Measurements from ENCODE around the gene PSPH. TPM values are rescaled to one million over a fixed set of nuclear protein-coding genes. Genes with fewer than 3 reads are reported as not detected.
A peak's percentile ranks its signal among the peaks of the same experiment; 100 is the strongest.
"Not testable (repeated sequence)": the region's sequence is repeated elsewhere in the genome, so short reads cannot be mapped to it uniquely, and the experiment has no call there.

PSPH gene
- polyA plus RNA-seq, 4 donors: 2.7 to 88.4 (median 16.6) TPM

DNA sequence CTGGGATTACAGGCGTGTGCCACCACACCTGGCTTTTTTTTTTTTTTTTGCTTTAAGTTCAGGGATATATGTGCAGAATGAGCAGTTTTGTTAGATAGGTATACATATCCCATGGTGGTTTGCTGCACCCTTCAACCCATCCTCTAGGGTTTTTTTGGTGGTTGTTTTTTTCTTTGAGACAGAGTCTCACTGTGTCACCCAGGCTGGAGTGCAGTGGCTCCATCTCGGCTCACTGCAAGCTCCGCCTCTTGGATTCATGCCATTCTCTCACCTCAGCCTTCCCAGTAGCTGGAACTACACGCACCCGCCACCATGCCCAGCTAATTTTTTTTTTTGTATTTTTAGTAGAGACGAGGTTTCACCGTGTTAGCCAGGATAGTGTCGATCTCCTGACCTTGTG lies 2.5 kb downstream of the PSPH start:
- H3K27me3 ChIP-seq (ENCODE audit: control insufficient read depth in 3 of 3, insufficient read depth in 3 of 3, low read length in 3 of 3); H3K9me3 ChIP-seq (ENCODE audit: control insufficient read depth in 2 of 2, insufficient read depth in 1 of 2, low read depth in 1 of 2, low read length in 1 of 2); H3K4me3 ChIP-seq (ENCODE audit: low read depth in 1 of 3, low read length in 3 of 3); FAIRE-seq: not testable (repeated sequence)
- H3K27ac ChIP-seq (ENCODE audit: low read depth in 1 of 3, low read length in 2 of 3): peak overlapping the region in 1 of 3 donors; percentile 83
- H3K4me1 ChIP-seq (ENCODE audit: control insufficient read depth in 3 of 3, insufficient read depth in 2 of 3, low read depth in 1 of 3, low read length in 2 of 3): peaks cover 0 to 30% (median 6%) of the 10 kb centered on the region in 3 donors
- H3K36me3 ChIP-seq (ENCODE audit: control insufficient read depth in 3 of 3, insufficient read depth in 2 of 3, low read depth in 1 of 3, low read length in 3 of 3): peaks cover 0 to 14% (median 0%) of the 10 kb centered on the region in 3 donors
- 48 to 65% (median 63%) methylated on average over 8 of the region's 8 CpGs for WGBS, 3 donors
- peak in 1 of 2 donors; percentile 49 for DNase-seq

DNA sequence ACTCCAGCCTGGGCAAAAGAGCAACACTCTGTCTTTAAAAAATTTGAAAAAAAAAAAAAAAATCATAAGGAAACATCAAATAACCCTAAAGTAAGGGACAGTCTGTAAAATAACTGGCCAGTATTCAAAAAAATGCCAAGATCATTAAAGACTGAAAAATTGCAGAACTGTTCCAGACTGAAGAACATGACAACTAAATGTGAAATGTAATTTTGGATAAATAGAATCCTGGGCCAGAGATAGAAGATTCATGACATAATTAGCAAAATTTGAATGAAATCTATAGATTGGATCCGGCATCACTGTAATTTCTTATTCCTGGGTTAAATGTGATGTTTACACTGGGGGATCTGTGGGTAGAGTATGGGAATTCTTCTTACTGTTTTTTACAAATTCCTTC lies 3.0 kb downstream of the PSPH start:
- H3K4me3 ChIP-seq (ENCODE audit: low read depth in 1 of 3, low read length in 3 of 3): no peak overlapping the region
- peaks cover 0 to 11% (median 0%) of the 10 kb centered on the region in 3 donors for H3K36me3 ChIP-seq (ENCODE audit: control insufficient read depth in 3 of 3, insufficient read depth in 2 of 3, low read depth in 1 of 3, low read length in 3 of 3)
- H3K27me3 ChIP-seq (ENCODE audit: control insufficient read depth in 3 of 3, insufficient read depth in 3 of 3, low read length in 3 of 3): no peaks in the 10 kb centered on the region
- peaks cover 0 to 27% (median 6%) of the 10 kb centered on the region in 3 donors for H3K4me1 ChIP-seq (ENCODE audit: control insufficient read depth in 3 of 3, insufficient read depth in 2 of 3, low read depth in 1 of 3, low read length in 2 of 3)
- no peaks in the 10 kb centered on the region for H3K9me3 ChIP-seq (ENCODE audit: control insufficient read depth in 2 of 2, insufficient read depth in 1 of 2, low read depth in 1 of 2, low read length in 1 of 2)
- DNase-seq (no peak), FAIRE-seq (no peak)
- 90 to 100% (median 97%) methylated on average over 1 of the region's 1 CpG for WGBS, 3 donors
- H3K27ac ChIP-seq (ENCODE audit: low read depth in 1 of 3, low read length in 2 of 3): peak overlapping the region in 1 of 3 donors; percentile 83

DNA sequence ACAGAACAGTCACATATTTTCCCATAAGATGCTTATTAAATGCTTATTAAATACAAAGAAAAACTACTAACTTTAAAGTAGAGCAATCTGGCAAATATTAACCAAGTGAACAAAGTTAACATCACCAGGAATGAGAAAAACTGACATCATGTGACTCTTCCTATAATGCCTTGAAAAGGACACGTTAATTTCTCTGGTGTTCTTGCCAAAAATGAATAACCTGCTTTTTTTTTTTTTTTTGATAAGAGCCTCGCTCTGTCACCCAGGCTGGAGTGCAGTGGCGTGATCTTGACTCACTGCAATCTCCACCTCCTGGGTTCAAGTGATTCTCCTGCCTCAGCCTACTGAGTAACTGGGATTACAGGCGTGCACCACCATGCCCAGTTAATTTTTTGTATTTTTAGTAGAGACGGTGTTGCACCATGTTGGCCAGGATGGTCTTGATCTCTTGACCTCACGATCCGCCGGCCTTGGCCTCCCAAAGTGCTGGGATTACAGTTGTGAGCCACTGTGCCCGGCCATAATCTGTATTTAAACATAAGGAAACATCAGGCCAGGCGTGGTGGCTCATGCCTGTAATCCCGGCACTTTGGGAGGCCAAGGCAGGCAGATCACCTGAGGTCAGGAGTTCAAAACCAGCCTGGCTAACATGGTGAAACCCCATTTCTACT lies 3.7 kb downstream of the PSPH start:
- H3K4me3 ChIP-seq (ENCODE audit: low read depth in 1 of 3, low read length in 3 of 3); H3K36me3 ChIP-seq (ENCODE audit: control insufficient read depth in 3 of 3, insufficient read depth in 2 of 3, low read depth in 1 of 3, low read length in 3 of 3); H3K27me3 ChIP-seq (ENCODE audit: control insufficient read depth in 3 of 3, insufficient read depth in 3 of 3, low read length in 3 of 3); H3K9me3 ChIP-seq (ENCODE audit: control insufficient read depth in 2 of 2, insufficient read depth in 1 of 2, low read depth in 1 of 2, low read length in 1 of 2); FAIRE-seq: not testable (repeated sequence)
- 44 to 70% (median 50%) methylated on average over 10 to 11 of the region's 11 CpGs for WGBS, 3 donors
- peak in 1 of 2 donors; percentile 58 for DNase-seq
- Histone ChIP-seq H3K27ac (ENCODE audit: low read depth in 1 of 3, low read length in 2 of 3) (peak overlapping the region in 1 of 3 donors; percentile 83), H3K4me1 (ENCODE audit: control insufficient read depth in 3 of 3, insufficient read depth in 2 of 3, low read depth in 1 of 3, low read length in 2 of 3) (peaks cover 0 to 22% (median 3%) of the 10 kb centered on the region in 3 donors)

DNA sequence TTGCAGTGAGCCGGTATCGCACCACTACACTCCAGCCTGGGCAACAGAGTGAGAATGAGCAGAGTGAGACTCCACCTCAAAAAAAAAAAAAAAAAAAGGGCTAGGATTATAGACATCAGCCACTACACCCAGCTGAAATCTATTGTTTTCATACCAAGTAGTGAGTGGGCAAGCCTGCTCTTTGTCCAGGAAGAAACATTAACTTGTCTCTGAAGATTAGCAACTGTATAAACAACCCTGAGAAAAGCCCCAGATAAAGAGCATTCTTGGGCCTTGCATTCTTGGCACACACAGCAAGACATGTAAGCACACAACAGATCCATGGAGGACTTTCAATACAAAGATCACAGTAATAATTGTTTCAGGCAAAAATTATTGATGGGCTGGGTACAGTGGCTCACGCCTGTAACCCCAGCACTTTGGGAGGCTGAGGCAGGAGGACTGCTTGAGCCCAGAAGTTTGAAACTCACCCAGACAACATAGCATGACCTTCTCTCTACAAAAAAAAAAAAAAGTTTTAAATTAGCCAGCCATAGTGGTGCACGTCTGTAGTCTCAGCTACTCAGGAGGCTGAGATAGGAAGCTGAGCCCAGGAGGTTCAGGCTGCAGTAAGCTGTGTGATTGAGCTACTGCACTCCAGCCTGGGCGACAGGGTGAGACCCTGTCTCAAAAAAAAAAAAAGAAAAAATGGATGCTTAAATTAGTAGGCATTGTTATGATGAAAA lies 4.4 kb downstream of the PSPH start:
- Histone ChIP-seq H3K36me3 (ENCODE audit: control insufficient read depth in 3 of 3, insufficient read depth in 2 of 3, low read depth in 1 of 3, low read length in 3 of 3) (peaks cover 0 to 14% (median 0%) of the 10 kb centered on the region in 3 donors), H3K4me1 (ENCODE audit: control insufficient read depth in 3 of 3, insufficient read depth in 2 of 3, low read depth in 1 of 3, low read length in 2 of 3) (peaks cover 0 to 22% (median 3%) of the 10 kb centered on the region in 3 donors), H3K4me3 (ENCODE audit: low read depth in 1 of 3, low read length in 3 of 3) (no peak overlapping the region), H3K27me3 (ENCODE audit: control insufficient read depth in 3 of 3, insufficient read depth in 3 of 3, low read length in 3 of 3) (no peaks in the 10 kb centered on the region), H3K27ac (ENCODE audit: low read depth in 1 of 3, low read length in 2 of 3) (peak overlapping the region; percentile 8 to 83 (median 39)), H3K9me3 (ENCODE audit: control insufficient read depth in 2 of 2, insufficient read depth in 1 of 2, low read depth in 1 of 2, low read length in 1 of 2) (no peaks in the 10 kb centered on the region)
- DNase-seq (peak; percentile 51 to 78), FAIRE-seq (no peak)
- 20 to 32% (median 22%) methylated on average over 5 of the region's 5 CpGs for WGBS, 3 donors

DNA sequence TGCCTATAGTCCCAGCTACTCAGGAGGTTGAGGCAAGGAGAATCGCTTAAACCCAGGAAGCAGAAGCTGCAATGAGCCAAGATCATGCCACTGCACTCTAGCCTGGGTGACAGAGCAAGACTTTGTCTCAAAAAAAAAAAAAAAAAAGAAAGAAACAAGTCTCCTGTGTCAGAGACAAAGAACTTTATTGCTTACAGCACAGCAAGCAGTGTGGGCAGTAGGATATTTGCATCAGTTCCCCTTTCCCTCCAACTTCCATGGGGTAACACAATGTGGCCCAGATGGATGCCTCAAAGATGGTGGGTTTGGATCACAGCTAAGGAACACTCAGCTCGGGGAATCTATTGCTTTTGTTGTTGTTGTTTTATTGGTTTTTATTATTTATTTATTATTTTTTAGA lies 5.5 kb downstream of the PSPH start:
- not testable (repeated sequence) for H3K27me3 ChIP-seq (ENCODE audit: control insufficient read depth in 3 of 3, insufficient read depth in 3 of 3, low read length in 3 of 3); H3K9me3 ChIP-seq (ENCODE audit: control insufficient read depth in 2 of 2, insufficient read depth in 1 of 2, low read depth in 1 of 2, low read length in 1 of 2); H3K4me3 ChIP-seq (ENCODE audit: low read depth in 1 of 3, low read length in 3 of 3); FAIRE-seq; DNase-seq
- Histone ChIP-seq H3K4me1 (ENCODE audit: control insufficient read depth in 3 of 3, insufficient read depth in 2 of 3, low read depth in 1 of 3, low read length in 2 of 3) (peaks cover 2 to 24% (median 3%) of the 10 kb centered on the region in 3 donors), H3K27ac (ENCODE audit: low read depth in 1 of 3, low read length in 2 of 3) (peak overlapping the region in 1 of 3 donors; percentile 83), H3K36me3 (ENCODE audit: control insufficient read depth in 3 of 3, insufficient read depth in 2 of 3, low read depth in 1 of 3, low read length in 3 of 3) (peaks cover 0 to 14% (median 0%) of the 10 kb centered on the region in 3 donors)
- 94 to 95% (median 94%) methylated on average over 2 of the region's 2 CpGs for WGBS, 3 donors

DNA sequence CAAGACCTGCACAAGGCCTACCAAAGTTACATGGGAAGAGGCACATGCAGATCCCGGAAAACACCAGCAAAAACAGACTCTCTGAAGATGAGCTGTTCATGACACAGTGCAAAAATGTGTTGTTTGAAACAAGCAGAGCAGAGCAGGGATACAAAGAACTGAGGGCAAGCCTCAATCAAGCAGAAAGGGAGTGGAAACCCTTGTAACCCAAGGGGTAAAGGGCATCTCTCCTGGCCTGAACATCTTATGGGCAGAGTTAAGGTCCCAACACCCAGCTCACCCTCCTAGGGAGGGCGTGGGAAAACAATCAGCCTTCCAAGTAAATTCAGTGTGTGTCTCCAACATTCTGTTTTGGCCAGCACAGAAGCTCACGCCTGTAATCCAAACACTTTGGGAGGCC lies 10.5 kb downstream of the PSPH start:
- Histone ChIP-seq H3K27ac (ENCODE audit: low read depth in 1 of 3, low read length in 2 of 3) (peak overlapping the region in 2 of 3 donors; percentile 5 to 63), H3K27me3 (ENCODE audit: control insufficient read depth in 3 of 3, insufficient read depth in 3 of 3, low read length in 3 of 3) (no peaks in the 10 kb centered on the region), H3K4me1 (ENCODE audit: control insufficient read depth in 3 of 3, insufficient read depth in 2 of 3, low read depth in 1 of 3, low read length in 2 of 3) (peaks cover 0 to 8% (median 4%) of the 10 kb centered on the region in 3 donors), H3K36me3 (ENCODE audit: control insufficient read depth in 3 of 3, insufficient read depth in 2 of 3, low read depth in 1 of 3, low read length in 3 of 3) (peaks cover 0 to 20% (median 0%) of the 10 kb centered on the region in 3 donors), H3K4me3 (ENCODE audit: low read depth in 1 of 3, low read length in 3 of 3) (no peak overlapping the region), H3K9me3 (ENCODE audit: control insufficient read depth in 2 of 2, insufficient read depth in 1 of 2, low read depth in 1 of 2, low read length in 1 of 2) (no peaks in the 10 kb centered on the region)
- FAIRE-seq: no peak
- peak in 1 of 2 donors; percentile 60 for DNase-seq
- WGBS, 3 donors: 50 to 71% (median 51%) methylated on average over 3 of the region's 3 CpGs

DNA sequence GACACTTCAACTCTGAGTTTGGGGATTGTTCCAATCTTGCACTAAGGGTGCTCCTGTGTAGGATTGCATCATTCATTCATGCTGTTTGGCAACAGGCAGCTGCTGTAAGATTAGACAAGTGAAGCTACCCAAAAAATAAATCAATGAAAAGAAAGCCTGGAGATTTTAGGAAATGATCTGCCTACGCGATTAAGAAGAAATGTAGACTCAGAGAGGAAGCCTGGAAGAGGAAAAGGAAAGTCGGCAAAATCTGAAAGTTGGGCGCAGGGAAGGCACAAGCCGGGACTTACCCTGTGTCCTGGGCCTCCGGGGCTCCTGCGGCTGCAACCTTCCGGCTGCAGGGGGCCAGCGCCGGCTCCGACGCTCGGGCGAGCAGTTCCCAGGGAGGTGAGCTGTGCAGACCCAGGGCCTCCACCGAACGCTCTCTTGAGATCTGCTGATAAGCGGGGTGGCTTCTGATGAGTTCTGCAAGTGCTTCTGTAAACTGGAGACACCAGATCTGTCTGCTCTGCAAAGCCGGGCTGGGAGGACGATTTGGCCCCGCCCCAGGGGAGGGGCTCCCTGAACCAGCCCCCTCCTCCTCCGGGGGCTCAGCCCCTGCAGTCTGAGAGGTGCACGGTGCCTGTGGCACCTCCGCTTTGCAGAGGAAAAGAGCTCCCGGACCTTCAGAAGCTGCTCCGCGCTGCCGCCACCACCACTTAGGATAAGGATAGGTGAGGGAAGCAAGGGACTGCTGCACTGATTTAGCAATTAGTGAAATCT lies 17.4 kb downstream of the PSPH start:
- Histone ChIP-seq H3K36me3 (ENCODE audit: control insufficient read depth in 3 of 3, insufficient read depth in 2 of 3, low read depth in 1 of 3, low read length in 3 of 3) (peaks cover 0 to 19% (median 0%) of the 10 kb centered on the region in 3 donors), H3K27me3 (ENCODE audit: control insufficient read depth in 3 of 3, insufficient read depth in 3 of 3, low read length in 3 of 3) (no peaks in the 10 kb centered on the region), H3K9me3 (ENCODE audit: control insufficient read depth in 2 of 2, insufficient read depth in 1 of 2, low read depth in 1 of 2, low read length in 1 of 2) (no peaks in the 10 kb centered on the region), H3K27ac (ENCODE audit: low read depth in 1 of 3, low read length in 2 of 3) (peak overlapping the region; percentile 3 to 78 (median 30)), H3K4me1 (ENCODE audit: control insufficient read depth in 3 of 3, insufficient read depth in 2 of 3, low read depth in 1 of 3, low read length in 2 of 3) (peaks cover 0 to 7% (median 0%) of the 10 kb centered on the region in 3 donors), H3K4me3 (ENCODE audit: low read depth in 1 of 3, low read length in 3 of 3) (peak overlapping the region; percentile 43 to 77 (median 74))
- FAIRE-seq (no peak), DNase-seq (peak; percentile 64 to 90)
- WGBS, 3 donors: 0% methylated on average over 26 to 27 of the region's 27 CpGs

DNA sequence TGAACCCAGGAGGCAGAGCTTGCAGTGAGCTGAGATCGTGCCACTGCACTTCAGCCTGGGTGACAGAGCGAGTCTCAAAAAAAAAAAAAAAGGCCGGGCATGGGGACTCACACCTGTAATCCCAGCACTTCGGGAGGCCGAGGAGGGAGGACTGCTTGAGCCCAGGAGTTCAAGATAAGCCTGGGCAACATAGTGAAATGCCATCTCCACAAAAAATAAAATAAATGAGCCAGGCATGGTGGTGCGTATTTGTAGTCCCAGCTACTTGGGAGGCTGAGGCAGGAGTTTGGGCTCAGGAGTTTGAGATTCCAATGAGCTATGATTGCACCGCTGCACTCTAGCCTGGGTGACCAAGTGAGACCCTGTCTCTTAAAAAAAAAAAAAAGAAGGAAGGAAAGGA lies 18.7 kb downstream of the PSPH start:
- Histone ChIP-seq H3K36me3 (ENCODE audit: control insufficient read depth in 3 of 3, insufficient read depth in 2 of 3, low read depth in 1 of 3, low read length in 3 of 3) (peaks cover 0 to 24% (median 0%) of the 10 kb centered on the region in 3 donors), H3K4me1 (ENCODE audit: control insufficient read depth in 3 of 3, insufficient read depth in 2 of 3, low read depth in 1 of 3, low read length in 2 of 3) (peaks cover 0 to 17% (median 0%) of the 10 kb centered on the region in 3 donors), H3K27ac (ENCODE audit: low read depth in 1 of 3, low read length in 2 of 3) (peak overlapping the region in 1 of 3 donors; percentile 66), H3K4me3 (ENCODE audit: low read depth in 1 of 3, low read length in 3 of 3) (peak overlapping the region in 1 of 3 donors; percentile 77)
- DNase-seq; H3K9me3 ChIP-seq (ENCODE audit: control insufficient read depth in 2 of 2, insufficient read depth in 1 of 2, low read depth in 1 of 2, low read length in 1 of 2); H3K27me3 ChIP-seq (ENCODE audit: control insufficient read depth in 3 of 3, insufficient read depth in 3 of 3, low read length in 3 of 3); FAIRE-seq: not testable (repeated sequence)
- 92 to 96% (median 93%) methylated on average over 6 to 7 of the region's 7 CpGs for WGBS, 3 donors
